Neural cell (in vitro differentiated cells): Measurements from ENCODE around the gene N4BP2. TPM values are rescaled to one million over a fixed set of nuclear protein-coding genes. Genes with fewer than 3 reads are reported as not detected.

Source experiments
- H2AFZ ChIP-seq: fragments of 200-600, 300-800 bp; sonication (generic), shearing (Covaris generic); 2 replicates; pipeline ENCODE4 v1.6.0; 2014; ENCODE audit warnings: low read depth, mild to moderate bottlenecking, antibody characterized with exemption, low read length, moderate library complexity
- H3F3A ChIP-seq: fragments of 200-600 bp; shearing (Covaris generic); 2 replicates; pipeline ENCODE4 v1.6.1; 2016; ENCODE audit warnings: mild to moderate bottlenecking, moderate library complexity, mixed read lengths, antibody characterized with exemption, low read length; ENCODE audit not compliant: insufficient read depth, poor library complexity, severe bottlenecking
- H3K27ac ChIP-seq: fragments of 200-600, 300-800 bp; sonication (generic), shearing (Covaris generic); 2 replicates; pipeline ENCODE4 v1.5.1; 2014; ENCODE audit warnings: mild to moderate bottlenecking, low read length, moderate library complexity
- H3K27me3 ChIP-seq: fragments of 300-800, 200-600 bp; sonication (generic), shearing (Covaris generic); 2 replicates; pipeline ENCODE4 v1.6.0; 2014; ENCODE audit warnings: mild to moderate bottlenecking, low read depth, low read length, moderate library complexity; ENCODE audit not compliant: insufficient read depth
- H3K36me3 ChIP-seq: fragments of 300-800, 200-600 bp; sonication (generic), shearing (Covaris generic); 2 replicates; pipeline ENCODE4 v1.5.1; 2014; ENCODE audit warnings: mild to moderate bottlenecking, antibody characterized with exemption, low read length, moderate library complexity; ENCODE audit not compliant: insufficient read depth
- H3K4me2 ChIP-seq: fragments of 300-800, 200-600 bp; sonication (generic), shearing (Covaris generic); 2 replicates; pipeline ENCODE4 v1.6.0; 2014; ENCODE audit warnings: mild to moderate bottlenecking, low read length
- H3K4me3 ChIP-seq: fragments of 300-800, 200-600 bp; sonication (generic), shearing (Covaris generic); 2 replicates; pipeline ENCODE4 v1.5.1; 2014; ENCODE audit warnings: mild to moderate bottlenecking, low read length, moderate library complexity
- H3K79me2 ChIP-seq: fragments of 200-600 bp; shearing (Covaris generic); replicated peaks from 2 replicates; pipeline ENCODE4 v1.6.0; 2014; ENCODE audit warnings: mild to moderate bottlenecking, low read length, moderate library complexity; ENCODE audit not compliant: insufficient read depth
- H3K9ac ChIP-seq: fragments of 300-800, 200-600 bp; sonication (generic), shearing (Covaris generic); 2 replicates; pipeline ENCODE4 v1.6.1; 2016; ENCODE audit warnings: mild to moderate bottlenecking, low read length, mixed read lengths
- H3K9me2 ChIP-seq: fragments of 200-600 bp; shearing (Covaris generic); 2 replicates; pipeline ENCODE4 v1.6.1; 2016; ENCODE audit warnings: mild to moderate bottlenecking, low read length, mixed read lengths; ENCODE audit not compliant: insufficient read depth
- H3K9me3 ChIP-seq: fragments of 200-600, 300-800 bp; sonication (generic), shearing (Covaris generic); 2 replicates; pipeline ENCODE4 v1.6.1; 2016; ENCODE audit warnings: mild to moderate bottlenecking, mixed run types, low read length, moderate library complexity, mixed read lengths
- H4K20me1 ChIP-seq: fragments of 200-600 bp; shearing (Covaris generic); 2 replicates; pipeline ENCODE4 v1.6.1; 2016; ENCODE audit warnings: mild to moderate bottlenecking, mixed run types; ENCODE audit not compliant: insufficient read depth
- EP300 ChIP-seq: fragments of 450-650 bp; conservative IDR thresholded peaks from 2 replicates; pipeline ENCODE4 v1.6.1; 2014; ENCODE audit warnings: antibody characterized with exemption, mild to moderate bottlenecking, moderate library complexity; ENCODE audit not compliant: poor library complexity, severe bottlenecking
- EZH2 ChIP-seq: fragments of 200-600, 300-800 bp; shearing (Covaris generic), sonication (generic); IDR thresholded peaks from 2 replicates; pipeline ENCODE4 v1.6.1; 2014; ENCODE audit warnings: antibody characterized with exemption, low read length, borderline replicate concordance, mild to moderate bottlenecking; ENCODE audit not compliant: insufficient read depth, poor library complexity, severe bottlenecking
- MXI1 ChIP-seq: fragments of 450-650 bp; conservative IDR thresholded peaks from 2 replicates; pipeline ENCODE4 v1.6.1; 2014; ENCODE audit warnings: antibody characterized with exemption, mild to moderate bottlenecking; ENCODE audit not compliant: poor library complexity, severe bottlenecking
- POLR2AphosphoS5 ChIP-seq: IDR thresholded peaks from 2 replicates; pipeline ENCODE4 v1.6.1; 2012
- RAD21 ChIP-seq: fragments of 450-650 bp; conservative IDR thresholded peaks from 2 replicates; pipeline ENCODE4 v1.6.1; 2014; ENCODE audit warnings: antibody characterized with exemption, mild to moderate bottlenecking, moderate library complexity
- SMC3 ChIP-seq: fragments of 450-650 bp; conservative IDR thresholded peaks from 2 replicates; pipeline ENCODE4 v1.6.1; 2014; ENCODE audit warnings: antibody characterized with exemption, mild to moderate bottlenecking, moderate library complexity; ENCODE audit not compliant: poor library complexity
- TAF1 ChIP-seq: IDR thresholded peaks from 2 replicates; pipeline ENCODE4 v1.6.1; 2012; ENCODE audit warnings: low read depth
- polyA plus RNA-seq: library from polyadenylated mRNA; depleted of rRNA; stranded (reverse); fragments of >200 nt; gene quantifications from 2 replicates; pipeline ENCODE4 v1.2.3, GENCODE V29; 2014
- TF ChIP-seq, protein P1 (sequence below): IDR thresholded peaks from 2 replicates; pipeline ENCODE4 v1.6.1; 2012; ENCODE audit warnings: borderline replicate concordance
- TF ChIP-seq, protein P2 (sequence below): fragments of 450-650 bp; IDR thresholded peaks from 2 replicates; pipeline ENCODE4 v1.5.1; 2014; ENCODE audit warnings: antibody characterized with exemption, mild to moderate bottlenecking, moderate library complexity; ENCODE audit not compliant: poor library complexity, severe bottlenecking

The N4BP2 gene
- polyA plus RNA-seq, 1 donor from 2014 or later = 28.1 TPM

DNA sequence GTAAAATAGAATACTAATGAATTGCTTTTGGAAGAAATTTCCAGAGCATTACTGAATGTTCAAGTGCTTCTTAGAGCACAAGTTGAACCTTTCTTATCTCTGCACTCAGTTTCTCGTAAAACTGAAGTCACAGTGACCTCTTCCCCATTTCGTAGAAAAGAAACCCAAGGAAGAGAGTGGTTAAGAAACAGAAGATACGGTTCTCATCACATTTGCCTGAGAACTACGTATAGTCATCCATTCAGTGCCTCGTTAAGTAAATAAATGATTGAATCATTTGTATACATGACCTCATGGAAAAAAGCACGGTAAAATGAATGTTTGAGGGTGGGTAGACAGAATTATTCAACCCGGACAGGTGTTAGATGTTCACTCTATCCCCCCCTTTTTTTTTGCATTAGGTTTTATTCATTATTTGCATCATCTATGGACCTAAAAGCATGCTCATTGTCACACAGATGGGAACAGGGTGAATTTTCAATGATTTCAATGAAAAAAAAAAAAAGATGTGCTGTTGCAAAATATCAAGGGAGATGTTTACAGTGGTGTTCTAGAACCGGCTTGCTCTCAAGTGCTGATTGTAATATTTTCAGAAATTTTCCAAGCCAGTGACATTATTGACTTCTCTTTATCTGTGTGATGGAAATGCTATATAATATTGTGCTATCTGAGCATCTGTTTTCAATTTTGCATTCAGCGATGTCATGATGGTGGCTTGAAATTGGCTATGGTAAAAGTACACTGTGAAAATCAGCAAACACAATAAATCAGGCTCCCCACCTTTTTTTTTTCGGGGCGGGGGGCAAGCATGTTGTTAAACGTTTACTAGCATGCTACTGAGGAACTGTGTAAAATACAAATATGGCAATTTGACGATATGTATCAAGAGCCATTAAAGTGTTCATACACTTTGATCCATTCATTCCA is 144.5 kb downstream of the N4BP2 start:
- no peaks in the 10 kb centered on the region for H3F3A ChIP-seq
- H3K9ac ChIP-seq = no peak overlapping the region
- H3K27ac ChIP-seq = no peak overlapping the region
- H3K4me3 ChIP-seq = no peak overlapping the region
- no peaks in the 10 kb centered on the region for H3K9me2 ChIP-seq
- no peak overlapping the region for H3K4me2 ChIP-seq
- H3K79me2 ChIP-seq = no peaks in the 10 kb centered on the region
- no peaks in the 10 kb centered on the region for H3K9me3 ChIP-seq
- TF ChIP-seq MXI1 (no peak), EZH2 (no peak), RAD21 (no peak), SMC3 (no peak), EP300 (no peak), TAF1 (no peak), POLR2AphosphoS5 (no peak)
- TF ChIP-seq, protein P1, sequence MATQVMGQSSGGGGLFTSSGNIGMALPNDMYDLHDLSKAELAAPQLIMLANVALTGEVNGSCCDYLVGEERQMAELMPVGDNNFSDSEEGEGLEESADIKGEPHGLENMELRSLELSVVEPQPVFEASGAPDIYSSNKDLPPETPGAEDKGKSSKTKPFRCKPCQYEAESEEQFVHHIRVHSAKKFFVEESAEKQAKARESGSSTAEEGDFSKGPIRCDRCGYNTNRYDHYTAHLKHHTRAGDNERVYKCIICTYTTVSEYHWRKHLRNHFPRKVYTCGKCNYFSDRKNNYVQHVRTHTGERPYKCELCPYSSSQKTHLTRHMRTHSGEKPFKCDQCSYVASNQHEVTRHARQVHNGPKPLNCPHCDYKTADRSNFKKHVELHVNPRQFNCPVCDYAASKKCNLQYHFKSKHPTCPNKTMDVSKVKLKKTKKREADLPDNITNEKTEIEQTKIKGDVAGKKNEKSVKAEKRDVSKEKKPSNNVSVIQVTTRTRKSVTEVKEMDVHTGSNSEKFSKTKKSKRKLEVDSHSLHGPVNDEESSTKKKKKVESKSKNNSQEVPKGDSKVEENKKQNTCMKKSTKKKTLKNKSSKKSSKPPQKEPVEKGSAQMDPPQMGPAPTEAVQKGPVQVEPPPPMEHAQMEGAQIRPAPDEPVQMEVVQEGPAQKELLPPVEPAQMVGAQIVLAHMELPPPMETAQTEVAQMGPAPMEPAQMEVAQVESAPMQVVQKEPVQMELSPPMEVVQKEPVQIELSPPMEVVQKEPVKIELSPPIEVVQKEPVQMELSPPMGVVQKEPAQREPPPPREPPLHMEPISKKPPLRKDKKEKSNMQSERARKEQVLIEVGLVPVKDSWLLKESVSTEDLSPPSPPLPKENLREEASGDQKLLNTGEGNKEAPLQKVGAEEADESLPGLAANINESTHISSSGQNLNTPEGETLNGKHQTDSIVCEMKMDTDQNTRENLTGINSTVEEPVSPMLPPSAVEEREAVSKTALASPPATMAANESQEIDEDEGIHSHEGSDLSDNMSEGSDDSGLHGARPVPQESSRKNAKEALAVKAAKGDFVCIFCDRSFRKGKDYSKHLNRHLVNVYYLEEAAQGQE = no peak
- TF ChIP-seq, protein P2, sequence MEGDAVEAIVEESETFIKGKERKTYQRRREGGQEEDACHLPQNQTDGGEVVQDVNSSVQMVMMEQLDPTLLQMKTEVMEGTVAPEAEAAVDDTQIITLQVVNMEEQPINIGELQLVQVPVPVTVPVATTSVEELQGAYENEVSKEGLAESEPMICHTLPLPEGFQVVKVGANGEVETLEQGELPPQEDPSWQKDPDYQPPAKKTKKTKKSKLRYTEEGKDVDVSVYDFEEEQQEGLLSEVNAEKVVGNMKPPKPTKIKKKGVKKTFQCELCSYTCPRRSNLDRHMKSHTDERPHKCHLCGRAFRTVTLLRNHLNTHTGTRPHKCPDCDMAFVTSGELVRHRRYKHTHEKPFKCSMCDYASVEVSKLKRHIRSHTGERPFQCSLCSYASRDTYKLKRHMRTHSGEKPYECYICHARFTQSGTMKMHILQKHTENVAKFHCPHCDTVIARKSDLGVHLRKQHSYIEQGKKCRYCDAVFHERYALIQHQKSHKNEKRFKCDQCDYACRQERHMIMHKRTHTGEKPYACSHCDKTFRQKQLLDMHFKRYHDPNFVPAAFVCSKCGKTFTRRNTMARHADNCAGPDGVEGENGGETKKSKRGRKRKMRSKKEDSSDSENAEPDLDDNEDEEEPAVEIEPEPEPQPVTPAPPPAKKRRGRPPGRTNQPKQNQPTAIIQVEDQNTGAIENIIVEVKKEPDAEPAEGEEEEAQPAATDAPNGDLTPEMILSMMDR = no peak
- H4K20me1 ChIP-seq = no peaks in the 10 kb centered on the region
- H3K27me3 ChIP-seq = no peaks in the 10 kb centered on the region
- no peak overlapping the region for H2AFZ ChIP-seq
- H3K36me3 ChIP-seq = no peaks in the 10 kb centered on the region

DNA sequence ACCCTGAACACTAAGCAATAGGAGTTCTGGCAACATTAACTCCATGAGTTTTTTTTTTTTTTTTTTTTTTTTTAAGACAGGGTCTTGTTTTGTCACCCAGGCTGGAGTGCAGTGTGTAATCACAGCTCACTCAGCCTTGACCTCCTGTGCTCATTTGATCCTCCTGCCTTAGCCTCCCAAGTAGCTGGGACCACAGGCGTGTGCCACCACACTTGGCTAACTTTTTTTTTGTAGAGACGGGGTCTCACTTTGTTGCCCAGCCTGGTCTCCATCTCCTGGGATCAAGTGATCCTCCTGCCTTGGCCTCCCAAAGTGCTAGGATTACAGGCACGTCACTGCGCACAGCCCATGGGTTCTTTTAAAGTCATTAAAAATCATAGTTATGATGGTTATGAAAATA is 145.2 kb downstream of the N4BP2 start:
- Histone ChIP-seq H3K36me3 (no peaks in the 10 kb centered on the region), H3K4me2 (no peak overlapping the region), H3K27me3 (no peaks in the 10 kb centered on the region), H3K9me2 (no peaks in the 10 kb centered on the region), H3K27ac (no peak overlapping the region), H4K20me1 (no peaks in the 10 kb centered on the region), H3K4me3 (no peak overlapping the region), H3K9me3 (no peaks in the 10 kb centered on the region), H3F3A (no peaks in the 10 kb centered on the region), H3K9ac (no peak overlapping the region), H2AFZ (no peak overlapping the region), H3K79me2 (no peaks in the 10 kb centered on the region)
- TF ChIP-seq MXI1 (no peak), POLR2AphosphoS5 (no peak), RAD21 (no peak), EP300 (no peak), SMC3 (no peak), TAF1 (no peak), EZH2 (no peak)
- TF ChIP-seq, protein P1 = no peak
- TF ChIP-seq, protein P2 = no peak
